ENCODE results near the gene KLC3.
"Not testable (repeated sequence)": the region's sequence is repeated elsewhere in the genome, so short reads cannot be mapped to it uniquely, and the experiment has no call there.

DNA sequence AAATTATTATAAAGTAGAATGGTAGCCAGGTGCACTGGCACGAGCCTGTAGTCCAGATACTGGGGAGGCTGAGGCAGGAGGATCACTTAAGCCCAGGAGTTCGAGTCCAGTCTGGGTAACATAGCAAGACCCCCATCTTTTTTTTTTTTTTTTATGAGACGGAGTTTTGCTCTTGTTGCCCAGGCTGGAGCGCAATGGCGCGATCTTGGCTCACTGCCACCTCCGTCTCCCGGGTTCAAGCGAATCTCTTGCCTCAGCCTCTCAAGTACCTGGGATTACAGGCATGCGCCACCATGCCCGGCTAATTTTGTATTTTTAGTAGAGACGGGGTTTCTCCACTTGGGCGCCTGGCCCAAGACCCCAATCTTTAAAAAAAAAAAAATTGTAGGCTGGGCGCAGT is 28.3 kb upstream of the KLC3 start:
- TF ChIP-seq, protein P1, sequence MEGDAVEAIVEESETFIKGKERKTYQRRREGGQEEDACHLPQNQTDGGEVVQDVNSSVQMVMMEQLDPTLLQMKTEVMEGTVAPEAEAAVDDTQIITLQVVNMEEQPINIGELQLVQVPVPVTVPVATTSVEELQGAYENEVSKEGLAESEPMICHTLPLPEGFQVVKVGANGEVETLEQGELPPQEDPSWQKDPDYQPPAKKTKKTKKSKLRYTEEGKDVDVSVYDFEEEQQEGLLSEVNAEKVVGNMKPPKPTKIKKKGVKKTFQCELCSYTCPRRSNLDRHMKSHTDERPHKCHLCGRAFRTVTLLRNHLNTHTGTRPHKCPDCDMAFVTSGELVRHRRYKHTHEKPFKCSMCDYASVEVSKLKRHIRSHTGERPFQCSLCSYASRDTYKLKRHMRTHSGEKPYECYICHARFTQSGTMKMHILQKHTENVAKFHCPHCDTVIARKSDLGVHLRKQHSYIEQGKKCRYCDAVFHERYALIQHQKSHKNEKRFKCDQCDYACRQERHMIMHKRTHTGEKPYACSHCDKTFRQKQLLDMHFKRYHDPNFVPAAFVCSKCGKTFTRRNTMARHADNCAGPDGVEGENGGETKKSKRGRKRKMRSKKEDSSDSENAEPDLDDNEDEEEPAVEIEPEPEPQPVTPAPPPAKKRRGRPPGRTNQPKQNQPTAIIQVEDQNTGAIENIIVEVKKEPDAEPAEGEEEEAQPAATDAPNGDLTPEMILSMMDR (IDR thresholded peaks at IDR 0.05) = not testable (repeated sequence)
- TF ChIP-seq POLR2A, POLR2AphosphoS5 (IDR thresholded peaks at IDR 0.05): not testable (repeated sequence)

All from sigmoid colon (tissue), 4 donors.